Transverse colon (tissue), 3 donors: ENCODE measurements around the gene DICER1.

ENCODE experiments used
- CTCF ChIP-seq, 5 experiments: fragments of 200-600 bp in 3 of 5; fragments of 450-650 bp in 2 of 5; sonication (generic) in 3 of 5; IDR thresholded peaks; 1 replicate in 2 of 5; 2 replicates in 3 of 5; pipeline ENCODE4 v1.5.1; 2016 to 2017; ENCODE audit warnings: antibody characterized with exemption in 5 of 5, inconsistent platforms in 3 of 5, mild to moderate bottlenecking in 2 of 5, moderate library complexity in 1 of 5
- POLR2A ChIP-seq: fragments of 450-650 bp; IDR thresholded peaks from one replicate; pipeline ENCODE4 v1.6.1; 2016; ENCODE audit warnings: antibody characterized with exemption, mild to moderate bottlenecking, moderate library complexity

GRCh38 chr14:95192311-95192710 is 35.0 kb upstream of the DICER1 start:
- no peak for TF ChIP-seq CTCF (IDR thresholded peaks at IDR 0.05)
- TF ChIP-seq POLR2A, result no peak
